Endometrial microvascular endothelial cells (primary cell): ENCODE data around the gene IQCM. TPM values are rescaled to one million over a fixed set of nuclear protein-coding genes. Genes with fewer than 3 reads are reported as not detected.

ENCODE experiments used
- in situ Hi-C: cut with HindIII; loops from 2 replicates; pipeline ENCODE4 v1.10.0; 2017; ENCODE audit warnings: low sequenced_read_pairs, low pct_unique_long_range_greater_than_20kb; ENCODE audit errors: inconsistent ontology term
- total RNA-seq: library from RNA; depleted of rRNA; stranded (reverse); fragments of >200 nt; gene quantifications from one replicate; pipeline ENCODE4 v1.2.3, GENCODE V29; 2015; ENCODE audit errors: inconsistent ontology term

IQCM gene
- total RNA-seq, 1 donor from 2014 or later: not detected

GRCh38 chr4:149634368-149634767 lies 181.3 kb downstream of the IQCM start:
- in situ Hi-C loops: no loop called here

- in situ Hi-C loops: no loop called here
Measured at GRCh38 chr4:149631629-149632028, 184.0 kb downstream of the IQCM start.

GRCh38 chr4:149630064-149630463 lies 185.6 kb downstream of the IQCM start:
- in situ Hi-C loops: no loop called here

- in situ Hi-C loops: no loop called here
Measured at GRCh38 chr4:149605601-149606378, 209.9 kb downstream of the IQCM start.

- in situ Hi-C loops: no loop called here
Measured at GRCh38 chr4:149604827-149605226, 210.8 kb downstream of the IQCM start.

GRCh38 chr4:149595500-149595899 lies 220.1 kb downstream of the IQCM start:
- in situ Hi-C loops: no loop called here

- in situ Hi-C loops: no loop called here
Measured at GRCh38 chr4:149589826-149590225, 225.8 kb downstream of the IQCM start.

- in situ Hi-C loops: no loop called here
Measured at GRCh38 chr4:149584722-149585121, 230.9 kb downstream of the IQCM start.

GRCh38 chr4:149574971-149575370 lies 240.7 kb downstream of the IQCM start:
- in situ Hi-C loops: no loop called here

GRCh38 chr4:149572716-149573115 lies 242.9 kb downstream of the IQCM start:
- in situ Hi-C loops: no loop called here

- in situ Hi-C loops: no loop called here
Measured at GRCh38 chr4:149555799-149556198, 259.8 kb downstream of the IQCM start.

- in situ Hi-C loops: no loop called here
Measured at GRCh38 chr4:149555146-149555545, 260.5 kb downstream of the IQCM start.

- in situ Hi-C loops: no loop called here
Measured at GRCh38 chr4:149553959-149554520, 261.6 kb downstream of the IQCM start.

- in situ Hi-C loops: no loop called here
Measured at GRCh38 chr4:149552601-149553000, 263.0 kb downstream of the IQCM start.

- in situ Hi-C loops: no loop called here
Measured at GRCh38 chr4:149549911-149550310, 265.7 kb downstream of the IQCM start.

GRCh38 chr4:149534779-149535178 lies 280.9 kb downstream of the IQCM start:
- in situ Hi-C loops: no loop called here

- in situ Hi-C loops: no loop called here
Measured at GRCh38 chr4:149531861-149532260, 283.8 kb downstream of the IQCM start.

GRCh38 chr4:149523039-149523438 lies 292.6 kb downstream of the IQCM start:
- in situ Hi-C loops: no loop called here

GRCh38 chr4:149521611-149522425 lies 293.8 kb downstream of the IQCM start:
- in situ Hi-C loops: no loop called here

GRCh38 chr4:149518471-149518870 lies 297.2 kb downstream of the IQCM start:
- in situ Hi-C loops: no loop called here
